Measurements from ENCODE around the gene AHDC1. TPM values are rescaled to one million over a fixed set of nuclear protein-coding genes. Genes with fewer than 3 reads are reported as not detected.
A peak's percentile ranks its signal among the peaks of the same experiment; 100 is the strongest.

The AHDC1 gene
- total and polyA plus RNA-seq, 2 of the 13 experiments (the other 11 are each of a cell fraction or from before 2014, with no cell fraction given), result 1.0 to 2.7 TPM

- Histone ChIP-seq H2AFZ (ENCODE audit: low read length) (no peak overlapping the region), H3K36me3 (replicated peaks in 1 of 2; ENCODE audit: control insufficient read depth in 1 of 2, insufficient read depth in 2 of 2, low read length in 2 of 2) (no peaks in the 10 kb centered on the region), H3K4me3 (replicated peaks in 1 of 3; ENCODE audit: insufficient read depth in 1 of 3, low read depth in 2 of 3, low read length in 3 of 3) (no peak overlapping the region), H3K27me3 (ENCODE audit: control insufficient read depth in 1 of 2, insufficient read depth in 2 of 2, low read length in 2 of 2) (no peaks in the 10 kb centered on the region), H3K9ac (ENCODE audit: insufficient read depth, low read depth, low read length) (peak overlapping the region; percentile 15; the same call in 1 of the 2 replicates), H4K20me1 (ENCODE audit: insufficient read depth, low read length) (peaks cover 17% of the 10 kb centered on the region; the same call in 1 of the 2 replicates), H3K4me2 (ENCODE audit: low read depth, low read length) (peak overlapping the region; percentile 62), H3K79me2 (ENCODE audit: insufficient read depth, low read length) (peaks cover 8% of the 10 kb centered on the region), H3K27ac (ENCODE audit: extremely low read length, insufficient read depth, low read length) (peak overlapping the region; percentile 41), H3K9me3 (ENCODE audit: low read length) (no peaks in the 10 kb centered on the region), H3K4me1 (ENCODE audit: insufficient read depth, low read length) (peaks cover 69% of the 10 kb centered on the region)
- FAIRE-seq (peak; percentile 79), ATAC-seq (peak; percentile 91), DNase-seq (ENCODE audit: low spot score) (no peak)
- ChIA-PET POLR2A (interaction anchor here (0.9 to 2.2 kb wide), 5 partner anchors 10 to 25 kb away, joined by 3 to 15 read pairs (median 3); no protein-coding TSS in a partner anchor), CTCF (ENCODE audit: low intra/inter-chr PET ratio, low total read pairs) (no interaction called here)
- 11% methylated on average over 6 of the region's 6 CpGs for WGBS (ENCODE audit: low lambda C conversion rate)
- intact Hi-C loops (cut with micrococcal nuclease; ENCODE audit: unreplicated experiment) (no loop called here), in situ Hi-C loops (cut with HindIII; ENCODE audit: extremely low pct_ligation_motif_present, low pct_unique_long_range_greater_than_20kb) (no loop called here)
- no TSS peak for BruUV-seq (replicated peaks)
- TF ChIP-seq HNF4A (CRISPR knock-in tag; IDR thresholded peaks at IDR 0.05) (peak; percentile 87), NR1H2 (CRISPR knock-in tag; IDR thresholded peaks at IDR 0.05; ENCODE audit: borderline replicate concordance, low read depth) (no peak), NR2F6 (IDR thresholded peaks at IDR 0.05) (0 out of 2 replicates have a peak, but pooled peaks have one; percentile 16), NR2F6 (CRISPR knock-in tag; IDR thresholded peaks at IDR 0.05) (0 out of 2 replicates have a peak, but pooled peaks have one; percentile 5), HIC2 (CRISPR knock-in tag; IDR thresholded peaks at IDR 0.05; ENCODE audit: low read depth) (peak; percentile 83), TIGD3 (CRISPR knock-in tag; IDR thresholded peaks at IDR 0.05; ENCODE audit: borderline replicate concordance) (no peak), ZNF75D (CRISPR knock-in tag; IDR thresholded peaks at IDR 0.05; ENCODE audit: borderline replicate concordance) (no peak), TEAD3 (CRISPR knock-in tag; optimal IDR thresholded peaks at IDR 0.05; ENCODE audit: borderline replicate concordance) (peak; percentile 41), SRSF9 (IDR thresholded peaks at IDR 0.05; ENCODE audit: borderline replicate concordance, insufficient read depth, low read depth, low read length, poor library complexity, severe bottlenecking) (no peak), ZNF496 (CRISPR knock-in tag; IDR thresholded peaks at IDR 0.05; ENCODE audit: insufficient replicate concordance) (no peak), PAWR (CRISPR knock-in tag; IDR thresholded peaks at IDR 0.05; ENCODE audit: borderline replicate concordance) (no peak), PHF21A (CRISPR knock-in tag; IDR thresholded peaks at IDR 0.05) (peak; percentile 64; the same call in 1 of the 2 replicates), SAP130 (CRISPR knock-in tag; IDR thresholded peaks at IDR 0.05; ENCODE audit: low read depth) (peak; percentile 50; the same call in 1 of the 2 replicates), U2AF2 (IDR thresholded peaks at IDR 0.05; ENCODE audit: low read depth, low read length) (no peak), FOXO1 (CRISPR knock-in tag; IDR thresholded peaks at IDR 0.05) (no peak), NR2F2 (IDR thresholded peaks at IDR 0.05; ENCODE audit: borderline replicate concordance, low read depth) (no peak), ZMYM3 (CRISPR knock-in tag; IDR thresholded peaks at IDR 0.05) (peak; percentile 43; the same call in 1 of the 2 replicates), GATAD2A (CRISPR knock-in tag; IDR thresholded peaks at IDR 0.05) (peak; percentile 54; the same call in 1 of the 2 replicates), CEBPG (CRISPR knock-in tag; IDR thresholded peaks at IDR 0.05) (peak; percentile 11; the same call in 1 of the 2 replicates), SKI (IDR thresholded peaks at IDR 0.05; ENCODE audit: partially characterized antibody) (peak; percentile 35), ZNF101 (CRISPR knock-in tag; IDR thresholded peaks at IDR 0.05; ENCODE audit: borderline replicate concordance, low read depth) (no peak), MAZ (IDR thresholded peaks at IDR 0.05; ENCODE audit: borderline replicate concordance, low read depth, low read length) (peak; percentile 43; the same call in 1 of the 2 replicates), MAZ (CRISPR knock-in tag; IDR thresholded peaks at IDR 0.05; ENCODE audit: low read depth) (no peak), ZNF619 (CRISPR knock-in tag; IDR thresholded peaks at IDR 0.05) (no peak), ZSCAN25 (CRISPR knock-in tag; IDR thresholded peaks at IDR 0.05) (peak; percentile 90)
These were observed 22.1 kb downstream of the AHDC1 start for GRCh38 chr1:27581823-27582243.

All from HepG2 (cell line).